Activated CD8-positive, alpha-beta T cell treated with anti-CD3 and anti-CD28 coated beads, Interleukin-2, amount 10 ng/mL, durations not matched to agents 7 days and 5 days (primary cell): ENCODE data around the gene TLX2. TPM values are rescaled to one million over a fixed set of nuclear protein-coding genes. Genes with fewer than 3 reads are reported as not detected.

Source experiments
- ATAC-seq: fragments of 150-1000 bp; cut with Tn5 transposase; one replicate; pipeline ENCODE4 v1.10.0; 2021; ENCODE audit warnings: moderate library complexity
- CTCF ChIA-PET: fragments of 350-600 bp; sonication (Branson Sonifier 250); formaldehyde crosslinking; loops from one replicate; lab custom pipeline; 2021; ENCODE audit warnings: antibody characterized with exemption; lab: Charles Lee
- POLR2A ChIA-PET: fragments of 350-600 bp; sonication (Branson Sonifier 250); formaldehyde crosslinking; loops from one replicate; lab custom pipeline; 2021; ENCODE audit warnings: antibody characterized with exemption; lab: Charles Lee
- DNase-seq: peaks from one replicate; pipeline ENCODE4 v3.0.0-alpha.2; 2020
- H3K27ac Mint-ChIP-seq: one replicate; pipeline ENCODE4 v1.8.0; 2021; ENCODE audit warnings: mild to moderate bottlenecking, mixed read lengths
- H3K27me3 Mint-ChIP-seq: one replicate; pipeline ENCODE4 v1.8.0; 2021; ENCODE audit warnings: low read depth, mixed read lengths
- H3K36me3 Mint-ChIP-seq: one replicate; pipeline ENCODE4 v1.8.0; 2021; ENCODE audit warnings: low read depth, mixed read lengths
- H3K4me1 Mint-ChIP-seq: one replicate; pipeline ENCODE4 v1.8.0; 2021; ENCODE audit warnings: low read depth, mixed read lengths
- H3K4me3 Mint-ChIP-seq: one replicate; pipeline ENCODE4 v1.8.0; 2021; ENCODE audit warnings: mild to moderate bottlenecking, mixed read lengths
- H3K9me3 Mint-ChIP-seq: one replicate; pipeline ENCODE4 v1.8.0; 2022; ENCODE audit warnings: mixed read lengths; ENCODE audit not compliant: insufficient read depth
- total RNA-seq, 2 experiments: library from RNA; stranded (reverse); gene quantifications; one replicate each; pipeline ENCODE4 v1.2.3, GENCODE V29; 2021

TLX2 gene
- total RNA-seq, 2 experiments from 2014 or later, result 0.34 to 0.44 TPM

- no peaks in the 10 kb centered on the region for H3K9me3 Mint-ChIP-seq
- no peak overlapping the region for H3K27ac Mint-ChIP-seq
- peaks cover 6% of the 10 kb centered on the region for H3K36me3 Mint-ChIP-seq
- peak; percentile 38 for DNase-seq
- CTCF ChIA-PET, result interaction anchor here (1.7 kb wide), 1 partner anchor 10 kb away, joined by 5 read pairs; no protein-coding TSS in a partner anchor
- peak overlapping the region; percentile 46 for H3K4me3 Mint-ChIP-seq
- ATAC-seq, result peak; percentile 16
- POLR2A ChIA-PET, result interaction anchor here (1.0 to 2.1 kb wide), 3 partner anchors 7 to 66 kb away, joined by 3 to 6 read pairs (median 4); partner anchors contain the start of genes AUP1, HTRA2 and PCGF1
- H3K4me1 Mint-ChIP-seq, result peaks cover 28% of the 10 kb centered on the region
- H3K27me3 Mint-ChIP-seq, result peaks cover 71% of the 10 kb centered on the region
These were observed 464 bp upstream of the TLX2 start for GRCh38 chr2:74513605-74514367.

GRCh38 chr2:74515271-74515980 lies 1.2 kb downstream of the TLX2 start:
- Mint-ChIP-seq H3K27ac (no peak overlapping the region), H3K36me3 (peaks cover 6% of the 10 kb centered on the region), H3K4me3 (peak overlapping the region; percentile 70), H3K27me3 (peaks cover 79% of the 10 kb centered on the region), H3K9me3 (no peaks in the 10 kb centered on the region), H3K4me1 (peaks cover 28% of the 10 kb centered on the region)
- peak; percentile 18 for ATAC-seq
- CTCF ChIA-PET, result interaction anchor here (1.9 kb wide), 1 partner anchor 11 kb away, joined by 7 read pairs; the partner anchor contains the start of gene DQX1
- POLR2A ChIA-PET, result interaction anchor here (0.7 to 2.1 kb wide), 4 partner anchors 9 to 12 kb away, joined by 3 to 6 read pairs (median 4); partner anchors contain the start of genes DQX1 and PCGF1
- DNase-seq, result no peak

- Mint-ChIP-seq H3K27ac (no peak overlapping the region), H3K4me3 (peak overlapping the region; percentile 67), H3K4me1 (peaks cover 28% of the 10 kb centered on the region), H3K36me3 (peaks cover 6% of the 10 kb centered on the region), H3K9me3 (no peaks in the 10 kb centered on the region), H3K27me3 (peaks cover 75% of the 10 kb centered on the region)
- ChIA-PET POLR2A (interaction anchor here (1.1 to 2.1 kb wide), 4 partner anchors 10 to 13 kb away, joined by 3 to 6 read pairs (median 4); partner anchors contain the start of genes AUP1, DQX1 and PCGF1), CTCF (interaction anchor here (0.8 to 1.9 kb wide), 3 partner anchors 10 to 15 kb away, joined by 3 to 7 read pairs (median 4); partner anchors contain the start of gene DQX1)
- DNase-seq (peak; percentile 77), ATAC-seq (peak; percentile 76)
These were observed 1.9 kb downstream of the TLX2 start for GRCh38 chr2:74515981-74516633.

- peaks cover 6% of the 10 kb centered on the region for H3K36me3 Mint-ChIP-seq
- ChIA-PET POLR2A (interaction anchor here (1.1 to 1.2 kb wide), 2 partner anchors 12 to 13 kb away, joined by 3 read pairs; partner anchors contain the start of gene AUP1), CTCF (interaction anchor here (0.8 to 1.9 kb wide), 3 partner anchors 9 to 16 kb away, joined by 3 to 7 read pairs (median 4); partner anchors contain the start of gene DQX1)
- no peak overlapping the region for H3K27ac Mint-ChIP-seq
- DNase-seq (no peak), ATAC-seq (no peak)
- peaks cover 69% of the 10 kb centered on the region for H3K27me3 Mint-ChIP-seq
- H3K4me1 Mint-ChIP-seq, result peaks cover 28% of the 10 kb centered on the region
- no peaks in the 10 kb centered on the region for H3K9me3 Mint-ChIP-seq
- peak overlapping the region; percentile 67 for H3K4me3 Mint-ChIP-seq
These were observed 2.4 kb downstream of the TLX2 start for GRCh38 chr2:74516650-74517049.

GRCh38 chr2:74522516-74522915 lies 8.3 kb downstream of the TLX2 start:
- ATAC-seq (no peak), DNase-seq (no peak)
- H3K9me3 Mint-ChIP-seq, result no peaks in the 10 kb centered on the region
- H3K36me3 Mint-ChIP-seq, result peaks cover 20% of the 10 kb centered on the region
- peaks cover 21% of the 10 kb centered on the region for H3K4me1 Mint-ChIP-seq
- H3K27me3 Mint-ChIP-seq, result peaks cover 36% of the 10 kb centered on the region
- H3K27ac Mint-ChIP-seq, result no peak overlapping the region
- CTCF ChIA-PET, result interaction anchor here (1.3 to 3.1 kb wide), 3 partner anchors 9 to 39 kb away, joined by 4 to 13 read pairs (median 5); partner anchors contain the start of genes CCDC142 and TTC31
- POLR2A ChIA-PET, result interaction anchor here (0.9 to 3.2 kb wide), 4 partner anchors 7 to 39 kb away, joined by 3 to 11 read pairs (median 4); partner anchors contain the start of genes AUP1, CCDC142, HTRA2 and TTC31
- H3K4me3 Mint-ChIP-seq, result no peak overlapping the region

- peaks cover 22% of the 10 kb centered on the region for H3K27me3 Mint-ChIP-seq
- no peaks in the 10 kb centered on the region for H3K9me3 Mint-ChIP-seq
- POLR2A ChIA-PET, result no interaction called here
- CTCF ChIA-PET, result no interaction called here
- DNase-seq (no peak), ATAC-seq (no peak)
- no peak overlapping the region for H3K4me3 Mint-ChIP-seq
- H3K4me1 Mint-ChIP-seq, result peaks cover 33% of the 10 kb centered on the region
- H3K27ac Mint-ChIP-seq, result no peak overlapping the region
- H3K36me3 Mint-ChIP-seq, result peaks cover 33% of the 10 kb centered on the region
These were observed 9.8 kb downstream of the TLX2 start for GRCh38 chr2:74524005-74524404.

GRCh38 chr2:74524955-74525716 lies 10.9 kb downstream of the TLX2 start:
- H3K4me3 Mint-ChIP-seq, result no peak overlapping the region
- peaks cover 34% of the 10 kb centered on the region for H3K36me3 Mint-ChIP-seq
- H3K9me3 Mint-ChIP-seq, result no peaks in the 10 kb centered on the region
- H3K4me1 Mint-ChIP-seq, result peaks cover 33% of the 10 kb centered on the region
- H3K27me3 Mint-ChIP-seq, result peaks cover 11% of the 10 kb centered on the region
- CTCF ChIA-PET, result interaction anchor here (1.3 kb wide), 1 partner anchor 9 kb away, joined by 7 read pairs; no protein-coding TSS in a partner anchor
- POLR2A ChIA-PET, result no interaction called here
- ATAC-seq, result no peak
- H3K27ac Mint-ChIP-seq, result no peak overlapping the region
- no peak for DNase-seq

- Mint-ChIP-seq H3K27ac (no peak within 1 kb of the TSS), H3K36me3 (peaks cover 41% of the 10 kb centered on the region), H3K27me3 (peaks cover 8% of the 10 kb centered on the region), H3K4me3 (no peak within 1 kb of the TSS), H3K4me1 (peaks cover 39% of the 10 kb centered on the region), H3K9me3 (no peaks in the 10 kb centered on the region)
- no peak for DNase-seq
- POLR2A ChIA-PET, result interaction anchor here (1.1 to 1.9 kb wide), 3 partner anchors 11 to 44 kb away, joined by 3 to 7 read pairs (median 4); partner anchors contain the start of genes CCDC142 and TTC31
- CTCF ChIA-PET, result interaction anchor here (1.0 to 4.5 kb wide), 5 partner anchors 9 to 61 kb away, joined by 3 to 41 read pairs (median 4); partner anchors contain the start of genes CCDC142 and TTC31
- ATAC-seq, result no peak
These were observed 11.7 kb downstream of the TLX2 start, which contains the start of gene DQX1 for GRCh38 chr2:74525717-74526648. Gene DQX1, minus strand, starts transcription at chr2:74526231. Its CDS starts 502 bp downstream, at chr2:74525729.

GRCh38 chr2:74526649-74527230 lies 12.5 kb downstream of the TLX2 start:
- H3K4me3 Mint-ChIP-seq, result no peak overlapping the region

More at GRCh38 chr2:74526649-74527230, 12.5 kb downstream of the TLX2 start:
- H3K27me3 Mint-ChIP-seq, result peaks cover 7% of the 10 kb centered on the region
- DNase-seq (no peak), ATAC-seq (no peak)
- H3K36me3 Mint-ChIP-seq, result peaks cover 45% of the 10 kb centered on the region
- no peaks in the 10 kb centered on the region for H3K9me3 Mint-ChIP-seq
- ChIA-PET POLR2A (interaction anchor here (1.1 to 1.9 kb wide), 3 partner anchors 12 to 45 kb away, joined by 3 to 7 read pairs (median 4); partner anchors contain the start of genes CCDC142 and TTC31), CTCF (interaction anchor here (1.0 to 4.5 kb wide), 5 partner anchors 10 to 60 kb away, joined by 3 to 41 read pairs (median 4); partner anchors contain the start of genes CCDC142 and TTC31)
- H3K27ac Mint-ChIP-seq, result no peak overlapping the region
- H3K4me1 Mint-ChIP-seq, result peaks cover 46% of the 10 kb centered on the region
